ENCODE results near the gene LRRC37A3.
"Not testable (repeated sequence)": the region's sequence is repeated elsewhere in the genome, so short reads cannot be mapped to it uniquely, and the experiment has no call there.

The LRRC37A3 gene

GRCh38 chr17:64829824-64830630, 89.3 kb downstream of the LRRC37A3 start:
- DNase-seq = not testable (repeated sequence)

DNA sequence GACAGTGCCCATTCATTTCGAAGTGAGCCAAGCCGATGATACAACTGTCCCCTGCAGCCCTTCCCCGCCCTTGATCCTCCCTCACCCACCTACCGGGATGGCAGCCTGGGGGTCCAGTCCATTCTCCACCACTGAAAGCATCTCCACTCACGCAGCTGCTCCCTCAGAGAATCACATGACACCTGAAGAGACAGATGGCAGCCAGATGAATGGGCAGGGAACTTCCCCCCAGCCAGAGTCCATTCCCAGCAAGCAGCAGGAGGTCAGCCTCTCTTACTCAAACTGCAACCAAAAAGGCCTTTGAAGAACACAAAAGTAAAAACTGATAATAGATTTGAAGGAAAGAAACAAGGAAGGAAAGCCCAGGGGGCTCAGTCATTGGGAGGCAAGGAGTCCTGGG, 90.2 kb downstream of the LRRC37A3 start:
- DNase-seq = peak; percentile 53

GRCh38 chr17:64818904-64819303, 100.4 kb downstream of the LRRC37A3 start:
- DNase-seq = not testable (repeated sequence)

DNA sequence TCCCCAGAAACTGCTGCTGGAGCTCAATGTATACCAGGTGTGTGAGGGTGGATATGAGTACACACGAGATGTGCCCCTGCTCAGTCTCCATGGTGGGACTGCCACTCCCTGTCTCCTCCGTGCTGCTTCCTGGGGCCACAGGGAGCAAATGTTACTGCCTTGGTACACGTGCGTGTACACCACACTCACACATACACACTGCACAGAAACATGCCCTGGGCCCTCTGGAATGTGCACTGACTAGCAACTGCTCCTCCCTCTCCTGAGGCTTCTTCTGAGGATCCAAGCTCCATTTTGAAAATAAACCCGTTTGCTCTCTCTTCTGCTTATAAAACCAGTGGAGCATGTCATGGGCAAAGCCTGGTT, 103.5 kb downstream of the LRRC37A3 start:
- not testable (repeated sequence) for DNase-seq

DNA sequence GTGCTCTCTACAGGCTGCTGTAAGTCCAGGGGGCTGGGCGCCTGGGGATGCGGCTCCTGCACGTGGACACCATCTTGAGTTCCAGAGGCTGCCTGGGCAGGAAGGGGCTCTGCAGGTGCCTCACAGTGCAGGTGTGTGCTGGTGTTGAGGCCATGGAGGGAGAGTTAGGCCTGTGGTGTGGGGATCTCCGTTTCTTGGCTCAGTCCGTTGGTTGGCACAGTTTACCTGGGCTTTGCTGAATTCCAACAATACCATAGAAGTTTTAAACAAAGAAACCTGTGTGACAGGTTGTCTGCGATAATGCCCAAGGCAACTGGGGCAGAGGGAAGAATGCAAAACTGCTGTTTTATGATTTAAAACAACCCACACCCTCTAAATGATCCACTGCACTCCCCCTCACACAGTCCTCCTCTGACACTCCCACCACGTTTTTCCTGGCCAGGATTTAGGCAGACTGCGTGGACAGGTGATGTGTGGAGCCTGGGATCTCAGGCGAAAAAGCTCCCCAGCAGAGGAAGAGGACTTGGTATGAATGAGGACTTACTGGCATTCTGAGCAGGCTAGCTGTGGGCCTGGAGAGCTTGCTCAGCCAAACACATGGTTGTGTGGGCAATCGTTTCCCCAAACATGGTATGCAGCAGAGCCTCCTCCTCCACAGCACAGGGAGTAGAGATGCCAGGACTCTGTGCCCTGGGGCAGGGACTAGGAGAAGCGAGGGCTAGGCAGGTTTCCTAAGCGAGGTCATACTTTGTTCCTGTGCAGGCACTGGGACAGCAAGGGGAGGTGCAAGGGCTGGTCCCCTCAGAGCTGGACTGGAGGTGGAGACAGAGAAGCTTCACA, 104.1 kb downstream of the LRRC37A3 start:
- DNase-seq = not testable (repeated sequence)

DNA sequence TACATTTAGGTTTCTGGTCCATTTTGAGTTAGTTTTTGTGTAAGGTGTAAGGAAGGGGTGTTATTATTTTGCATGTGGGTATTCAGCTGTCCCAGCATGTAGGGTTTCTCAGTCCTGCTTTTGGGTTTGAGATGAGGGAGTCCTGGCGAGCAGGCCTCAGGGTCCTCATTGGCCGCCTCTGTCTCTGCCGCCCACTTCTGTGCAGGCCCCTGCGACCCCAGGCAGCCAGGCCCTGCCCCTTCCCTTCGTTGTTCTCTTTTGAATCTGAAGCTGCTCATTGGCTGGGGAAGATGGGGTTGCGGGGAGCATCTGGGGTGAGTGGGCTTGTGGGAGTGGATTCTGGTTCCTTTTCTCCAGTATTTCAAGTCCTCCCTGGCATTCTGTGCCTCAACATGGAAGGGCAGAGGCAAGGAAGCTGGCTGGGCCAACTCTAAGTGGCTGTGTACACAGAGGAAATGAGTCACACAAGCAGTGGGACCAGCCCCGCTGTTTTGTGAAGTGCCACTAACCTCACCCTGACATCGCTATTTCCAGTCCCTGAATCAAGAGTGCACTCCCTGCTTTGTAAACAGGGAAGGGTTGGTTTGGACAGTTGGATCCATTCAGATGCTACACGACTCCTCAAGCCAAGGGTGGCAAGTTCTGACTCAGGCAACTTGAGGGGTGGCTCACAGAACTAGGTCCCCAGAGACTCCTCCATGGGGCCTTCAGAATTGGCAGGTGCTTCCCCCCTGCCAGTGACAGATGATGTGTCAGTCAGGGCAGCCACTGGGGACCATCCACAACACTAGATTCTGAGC, 110.9 kb downstream of the LRRC37A3 start:
- DNase-seq = peak; percentile 81
